PFSK-1 (cell line): ENCODE measurements around the gene PRKN.

Experiments
- FOXP2 ChIP-seq: optimal IDR thresholded peaks from 2 replicates; pipeline ENCODE3; 2011; ENCODE audit warnings: borderline replicate concordance, control low read depth, inconsistent platforms; ENCODE audit not compliant: insufficient read depth; ENCODE audit errors: extremely low read length, extremely low read depth
- POLR2AphosphoS5 ChIP-seq: IDR thresholded peaks from 2 replicates; pipeline ENCODE4 v1.6.1; 2012; ENCODE audit warnings: low read depth, mild to moderate bottlenecking, control low read depth, low read length, moderate library complexity
- REST ChIP-seq, 2 experiments: IDR thresholded peaks; 2 replicates each; pipeline versions ENCODE4 v1.6.1 to v1.8.0; 2011 to 2012; ENCODE audit warnings: low read depth in 2 of 2, low read length in 2 of 2, control low read depth in 1 of 2, inconsistent platforms in 1 of 2, mild to moderate bottlenecking in 1 of 2, moderate library complexity in 1 of 2; ENCODE audit not compliant: insufficient read depth in 1 of 2
- SIN3A ChIP-seq: IDR thresholded peaks from 2 replicates; pipeline ENCODE4 v1.6.1; 2012; ENCODE audit warnings: mild to moderate bottlenecking, low read length, moderate library complexity, borderline replicate concordance; ENCODE audit not compliant: insufficient read depth
- TAF1 ChIP-seq: IDR thresholded peaks from 2 replicates; pipeline ENCODE4 v1.6.1; 2012; ENCODE audit warnings: low read length, control low read depth, borderline replicate concordance; ENCODE audit not compliant: insufficient read depth

PRKN gene

DNA sequence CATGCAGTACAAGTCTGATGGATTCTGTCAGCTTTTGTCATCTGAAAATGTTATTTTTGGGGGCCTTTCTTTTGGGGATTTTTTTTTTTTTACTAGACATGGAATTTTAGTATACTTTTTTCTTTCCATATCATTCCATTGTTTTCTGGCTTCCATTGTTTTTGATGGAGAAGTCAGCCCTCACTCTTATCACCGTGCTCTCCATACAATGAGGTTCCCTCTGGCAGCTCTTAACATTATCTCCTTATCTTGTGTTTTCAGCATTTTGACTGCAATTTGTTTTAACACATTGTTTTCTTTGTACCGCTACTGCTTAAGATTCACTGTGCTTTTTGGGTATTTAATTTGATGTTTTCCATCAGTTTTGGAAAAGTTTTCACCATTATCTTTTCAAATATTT, 1262.2 kb downstream of the PRKN start:
- TF ChIP-seq REST (IDR thresholded peaks at IDR 0.05; ENCODE audit: insufficient read depth in 1 of 2, low read depth in 2 of 2, low read length in 2 of 2) = no peak
- no peak for TF ChIP-seq POLR2AphosphoS5
- TF ChIP-seq SIN3A = no peak
- no peak for TF ChIP-seq TAF1
- no peak for TF ChIP-seq FOXP2

DNA sequence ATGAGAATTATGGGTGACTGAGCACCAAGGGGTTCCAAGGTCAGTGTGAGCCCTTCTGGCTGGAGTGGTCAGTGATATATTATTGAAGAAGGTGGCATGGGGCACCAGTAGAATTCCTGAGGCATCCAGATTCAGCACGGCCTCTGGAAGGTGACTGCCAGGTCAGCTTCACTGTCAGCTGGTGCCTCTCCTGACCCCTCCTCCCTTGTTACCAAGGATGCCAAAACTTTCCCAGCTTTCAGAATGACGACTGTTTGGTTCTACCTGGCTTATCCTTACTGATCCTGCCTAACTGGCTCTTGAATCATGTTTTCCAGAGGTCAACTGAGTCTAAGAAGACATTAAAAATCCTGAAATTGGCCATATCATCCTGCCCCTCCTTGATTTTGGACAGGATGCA, 1264.5 kb downstream of the PRKN start:
- TF ChIP-seq POLR2AphosphoS5 (no peak), REST (IDR thresholded peaks at IDR 0.05; ENCODE audit: insufficient read depth in 1 of 2, low read depth in 2 of 2, low read length in 2 of 2) (no peak), FOXP2 (no peak), SIN3A (no peak), TAF1 (no peak)

DNA sequence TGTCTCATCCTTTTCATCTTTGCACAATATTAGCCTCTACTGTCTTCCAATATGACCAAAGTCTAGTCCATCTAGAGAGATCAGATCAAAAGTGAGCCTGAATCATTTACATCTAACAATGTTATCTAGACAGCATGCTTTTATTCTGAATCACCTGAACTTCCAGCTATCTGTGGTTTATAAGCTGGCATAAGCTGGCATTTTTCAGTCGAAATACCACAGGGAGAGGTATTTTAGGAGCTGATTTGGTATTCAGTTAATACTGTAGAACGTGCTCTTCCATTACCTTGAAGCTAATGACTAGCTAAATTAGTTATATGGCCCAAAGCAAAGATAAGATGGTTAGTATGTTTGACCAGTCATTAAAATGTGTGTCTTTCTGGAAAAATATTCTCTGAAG, 1265.4 kb downstream of the PRKN start:
- TF ChIP-seq FOXP2 = no peak

GRCh38 chr6:161459008-161459615, 1268.5 kb downstream of the PRKN start:
- TF ChIP-seq FOXP2 = no peak
- no peak for TF ChIP-seq SIN3A
- TF ChIP-seq REST (IDR thresholded peaks at IDR 0.05; ENCODE audit: insufficient read depth in 1 of 2, low read depth in 2 of 2, low read length in 2 of 2) = no peak
- no peak for TF ChIP-seq POLR2AphosphoS5
- TF ChIP-seq TAF1 = no peak

- no peak for TF ChIP-seq SIN3A
- TF ChIP-seq TAF1 = no peak
- no peak for TF ChIP-seq POLR2AphosphoS5
- no peak for TF ChIP-seq REST (IDR thresholded peaks at IDR 0.05; ENCODE audit: insufficient read depth in 1 of 2, low read depth in 2 of 2, low read length in 2 of 2)
- TF ChIP-seq FOXP2 = no peak
Observed at GRCh38 chr6:161458201-161458951, 1269.2 kb downstream of the PRKN start.
